ENCODE results near the gene BATF.

The BATF gene

GRCh38 chr14:75504411-75504810 is 17.9 kb upstream of the BATF start:
- DNase-seq: no peak

GRCh38 chr14:75506930-75507329 is 15.3 kb upstream of the BATF start:
- no peak for DNase-seq

GRCh38 chr14:75510547-75510946 is 11.7 kb upstream of the BATF start:
- DNase-seq: no peak

- no peak for DNase-seq
These were observed 11.1 kb upstream of the BATF start for GRCh38 chr14:75511201-75511600.

GRCh38 chr14:75513911-75514672 is 8.2 kb upstream of the BATF start:
- peak; percentile 25 for DNase-seq

GRCh38 chr14:75514673-75515628 is 7.3 kb upstream of the BATF start:
- peak; percentile 50 for DNase-seq

GRCh38 chr14:75515629-75515996 is 6.7 kb upstream of the BATF start:
- no peak for DNase-seq

- DNase-seq: no peak
These were observed 3.6 kb upstream of the BATF start for GRCh38 chr14:75518625-75519024.

- no peak for DNase-seq
These were observed 2.9 kb upstream of the BATF start for GRCh38 chr14:75519394-75519793.

- DNase-seq: no peak
These were observed 2.2 kb upstream of the BATF start for GRCh38 chr14:75519826-75520728.

- no peak for DNase-seq
These were observed 1.4 kb upstream of the BATF start for GRCh38 chr14:75520852-75521251.

- DNase-seq: no peak
These were observed 662 bp upstream of the BATF start for GRCh38 chr14:75521415-75522199.

GRCh38 chr14:75522983-75523318 is 682 bp downstream of the BATF start:
- no peak for DNase-seq

GRCh38 chr14:75523771-75524171 is 1.5 kb downstream of the BATF start:
- DNase-seq: no peak

GRCh38 chr14:75525969-75526368 is 3.7 kb downstream of the BATF start:
- DNase-seq: no peak

- DNase-seq: no peak
These were observed 5.3 kb downstream of the BATF start for GRCh38 chr14:75527449-75528163.

- DNase-seq: no peak
These were observed 9.0 kb downstream of the BATF start for GRCh38 chr14:75531256-75531655.

- DNase-seq: no peak
These were observed 9.5 kb downstream of the BATF start for GRCh38 chr14:75531660-75532317.

GRCh38 chr14:75533791-75534555 is 11.7 kb downstream of the BATF start:
- DNase-seq: no peak
